Measurements from ENCODE around the gene ZCCHC8.

ZCCHC8 gene

DNA sequence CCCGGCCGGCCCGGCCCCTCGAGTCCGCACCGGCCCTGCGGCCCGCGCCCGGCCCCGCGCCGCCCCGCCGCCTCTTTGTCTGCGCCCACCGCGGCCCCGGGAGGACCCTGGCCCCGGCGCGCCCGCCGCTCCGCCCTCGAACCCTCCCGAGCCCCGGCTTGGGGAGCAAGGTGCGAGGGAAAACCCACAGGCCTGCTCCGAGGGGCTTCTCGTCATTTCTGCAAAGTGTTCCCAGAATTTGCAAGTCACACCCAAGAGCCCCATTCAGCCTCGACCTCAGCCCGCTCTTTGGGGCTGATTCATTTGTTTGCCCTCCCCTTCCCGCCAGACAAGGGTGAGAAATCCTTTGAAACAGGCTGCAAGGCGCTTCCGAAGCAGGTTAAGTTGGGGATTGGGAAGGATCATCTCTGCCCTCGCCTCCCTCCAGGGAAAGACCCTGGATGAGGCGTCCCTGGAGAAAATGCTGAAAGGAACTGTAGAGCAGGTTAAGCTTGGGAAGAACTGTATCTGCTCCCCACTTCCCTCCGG, 77.9 kb downstream of the ZCCHC8 start:
- peak; percentile 8 for DNase-seq

DNA sequence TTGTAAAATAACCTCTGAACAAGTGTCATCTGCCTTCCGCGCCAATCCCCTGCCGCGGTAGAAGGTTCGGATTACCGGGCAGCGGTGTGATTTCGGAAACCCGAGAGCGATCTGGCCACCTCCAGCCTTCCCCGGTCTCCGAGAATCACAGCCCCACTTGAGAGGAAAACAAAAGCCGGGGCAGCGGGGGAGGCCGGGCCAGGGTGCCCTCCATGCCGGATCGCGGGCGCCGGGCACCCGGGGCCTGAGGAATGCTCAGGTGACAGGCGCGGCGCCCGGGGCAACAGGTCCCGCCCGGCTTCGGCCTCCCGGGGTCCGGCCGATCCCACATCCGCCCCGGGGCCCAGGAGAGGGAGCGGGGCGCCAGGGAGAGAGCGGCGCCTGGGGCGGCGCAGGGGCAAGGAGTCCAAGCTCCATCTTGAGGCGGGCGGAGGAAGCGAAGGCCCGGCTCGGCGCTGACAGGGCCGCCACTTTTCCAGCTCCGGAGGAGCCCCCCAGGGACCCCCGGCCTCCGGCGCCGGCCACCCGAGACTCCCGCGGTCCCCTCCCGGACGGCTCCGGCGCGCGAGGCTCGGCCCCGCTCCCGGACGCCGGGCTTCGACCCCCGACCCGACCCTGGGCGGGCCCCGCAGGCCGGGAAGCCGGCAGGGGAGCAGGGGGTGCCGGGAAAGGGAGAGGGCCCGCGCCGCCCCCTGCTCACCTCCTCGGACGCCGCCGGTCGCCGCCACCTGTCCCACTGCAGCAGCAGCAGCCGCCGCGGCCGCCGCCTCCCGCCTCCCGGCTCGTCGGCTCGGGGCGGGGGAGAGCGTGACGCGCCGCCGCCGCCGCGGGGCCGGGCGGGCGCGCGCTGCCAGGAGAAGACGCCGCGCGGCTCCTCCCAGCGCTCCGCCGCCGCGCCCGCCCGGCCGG, 78.7 kb downstream of the ZCCHC8 start, which contains the start of gene CLIP1:
Gene CLIP1 (minus strand): TSS at position 849 of the 909 bp plus-strand sequence. CDS start 42,217 bp downstream, outside the sequence.
- peak; percentile 46 for DNase-seq

Measured in T-helper 9 cell (primary cell).